Measurements from ENCODE around the gene RAPH1. TPM values are rescaled to one million over a fixed set of nuclear protein-coding genes. Genes with fewer than 3 reads are reported as not detected.

Gene RAPH1
- polyA plus RNA-seq, 1 experiment, result 3.3 TPM

GRCh38 chr2:203470371-203470770 lies 64.7 kb downstream of the RAPH1 start:
- ChIA-PET CTCF (no interaction called here), POLR2A (no interaction called here)
- no peaks in the 10 kb centered on the region for H3K27me3 ChIP-seq (ENCODE audit: control insufficient read depth, insufficient read depth, low read length)
- H3K4me3 ChIP-seq (ENCODE audit: low read depth, low read length), result no peak overlapping the region
- peaks cover 1% of the 10 kb centered on the region; the same call in 1 of the 2 replicates for H3K36me3 ChIP-seq (ENCODE audit: control insufficient read depth, insufficient read depth, low read length)
- TF ChIP-seq CTCF (IDR thresholded peaks at IDR 0.05; ENCODE audit: insufficient read depth, low read depth, low read length), result no peak
- no peak for DNase-seq (ENCODE audit: low read depth)

DNA sequence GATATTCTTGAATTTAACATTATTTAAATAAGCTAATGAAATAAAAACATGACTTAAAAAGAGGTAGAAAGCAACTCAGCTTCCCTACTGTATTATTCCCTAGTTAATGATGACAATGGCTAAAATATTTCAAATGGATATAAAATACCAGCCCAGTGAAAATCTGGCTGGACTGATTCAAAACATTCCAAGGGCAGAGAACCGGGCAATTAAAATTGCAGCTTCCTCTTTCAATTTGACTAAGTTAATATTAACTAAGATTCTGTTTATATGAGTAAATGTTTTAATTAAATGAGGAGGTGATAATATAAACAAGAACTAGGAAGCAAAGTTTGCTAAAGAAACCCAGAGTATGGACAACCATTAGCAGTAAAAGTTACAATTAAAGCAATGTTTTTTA lies 65.6 kb downstream of the RAPH1 start:
- CTCF ChIA-PET, result interaction anchor here (1.0 to 1.6 kb wide), 5 partner anchors 10 to 346 kb away, joined by 3 to 9 read pairs (median 3); no protein-coding TSS in a partner anchor
- Histone ChIP-seq H3K4me3 (ENCODE audit: low read depth, low read length) (no peak overlapping the region), H3K36me3 (ENCODE audit: control insufficient read depth, insufficient read depth, low read length) (peaks cover 1% of the 10 kb centered on the region; the same call in 1 of the 2 replicates), H3K27me3 (ENCODE audit: control insufficient read depth, insufficient read depth, low read length) (no peaks in the 10 kb centered on the region)
- POLR2A ChIA-PET, result no interaction called here
- no peak for TF ChIP-seq CTCF (IDR thresholded peaks at IDR 0.05; ENCODE audit: insufficient read depth, low read depth, low read length)
- DNase-seq (ENCODE audit: low read depth), result no peak

DNA sequence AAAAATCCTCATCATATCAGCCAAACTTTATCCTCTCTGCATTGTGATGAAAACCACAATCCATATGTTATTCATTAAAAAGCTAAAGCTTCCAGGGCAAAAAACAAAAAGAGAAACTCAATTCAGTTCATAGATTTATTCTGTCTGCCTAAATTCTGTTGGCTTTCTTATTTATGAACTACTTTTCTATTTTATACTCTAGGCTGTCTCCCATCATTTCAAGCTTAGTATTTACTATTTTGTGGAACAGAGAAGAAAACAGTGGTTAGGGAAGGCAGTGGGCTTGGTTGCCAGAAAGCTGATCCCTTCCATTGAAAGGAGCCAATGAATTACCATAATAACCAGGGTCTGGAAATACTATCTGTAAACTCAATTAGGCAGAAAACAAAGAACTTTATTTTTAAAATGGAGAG lies 71.8 kb downstream of the RAPH1 start:
- ChIA-PET POLR2A (interaction anchor here (0.7 kb wide), 1 partner anchor 212 kb away, joined by 10 read pairs; no protein-coding TSS in a partner anchor), CTCF (interaction anchor here (1.6 kb wide), 1 partner anchor 188 kb away, joined by 4 read pairs; no protein-coding TSS in a partner anchor)
- Histone ChIP-seq H3K4me3 (ENCODE audit: low read depth, low read length) (no peak overlapping the region), H3K27me3 (ENCODE audit: control insufficient read depth, insufficient read depth, low read length) (no peaks in the 10 kb centered on the region), H3K36me3 (ENCODE audit: control insufficient read depth, insufficient read depth, low read length) (peaks cover 5% of the 10 kb centered on the region)
- DNase-seq (ENCODE audit: low read depth), result no peak
- TF ChIP-seq CTCF (IDR thresholded peaks at IDR 0.05; ENCODE audit: insufficient read depth, low read depth, low read length), result no peak

DNA sequence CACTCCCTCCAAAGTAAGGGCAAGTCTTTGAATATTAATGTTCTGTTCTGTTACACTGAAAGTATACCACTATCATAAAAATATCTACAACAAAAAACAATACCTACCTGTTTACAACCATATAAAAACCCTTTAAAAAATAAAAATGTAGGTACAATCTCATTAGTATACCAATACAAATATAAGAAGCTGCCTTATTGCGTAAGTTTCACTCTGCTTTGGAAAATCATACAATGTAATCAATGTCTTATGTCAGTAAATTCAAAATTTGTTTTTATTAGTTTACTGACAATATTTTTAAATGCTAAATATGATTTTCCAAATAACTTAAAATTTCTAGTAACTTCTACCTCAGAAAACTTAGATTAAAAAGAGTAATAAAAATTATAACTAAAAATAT lies 72.8 kb downstream of the RAPH1 start:
- no peak for DNase-seq (ENCODE audit: low read depth)
- Histone ChIP-seq H3K36me3 (ENCODE audit: control insufficient read depth, insufficient read depth, low read length) (peaks cover 4% of the 10 kb centered on the region), H3K27me3 (ENCODE audit: control insufficient read depth, insufficient read depth, low read length) (no peaks in the 10 kb centered on the region), H3K4me3 (ENCODE audit: low read depth, low read length) (no peak overlapping the region)
- ChIA-PET CTCF (interaction anchor here (0.6 to 1.6 kb wide), 2 partner anchors 50 to 189 kb away, joined by 3 to 4 read pairs; no protein-coding TSS in a partner anchor), POLR2A (interaction anchor here (0.6 kb wide), 1 partner anchor 103 kb away, joined by 4 read pairs; no protein-coding TSS in a partner anchor)
- TF ChIP-seq CTCF (IDR thresholded peaks at IDR 0.05; ENCODE audit: insufficient read depth, low read depth, low read length), result no peak

- ChIA-PET POLR2A (interaction anchor here (0.6 kb wide), 1 partner anchor 104 kb away, joined by 4 read pairs; no protein-coding TSS in a partner anchor), CTCF (interaction anchor here (0.6 kb wide), 1 partner anchor 51 kb away, joined by 3 read pairs; no protein-coding TSS in a partner anchor)
- H3K36me3 ChIP-seq (ENCODE audit: control insufficient read depth, insufficient read depth, low read length), result peaks cover 4% of the 10 kb centered on the region
- no peak for DNase-seq (ENCODE audit: low read depth)
- no peak for TF ChIP-seq CTCF (IDR thresholded peaks at IDR 0.05; ENCODE audit: insufficient read depth, low read depth, low read length)
- no peak overlapping the region for H3K4me3 ChIP-seq (ENCODE audit: low read depth, low read length)
- H3K27me3 ChIP-seq (ENCODE audit: control insufficient read depth, insufficient read depth, low read length), result no peaks in the 10 kb centered on the region
Observed at GRCh38 chr2:203461746-203462145, 73.4 kb downstream of the RAPH1 start.

Data from BJ (cell line).